Breast epithelium (tissue), 4 donors: ENCODE results near the gene THSD4. TPM values are rescaled to one million over a fixed set of nuclear protein-coding genes. Genes with fewer than 3 reads are reported as not detected.

ENCODE experiments used
- DNase-seq, 2 donors: peaks; one replicate each; pipeline ENCODE4 v3.0.0-alpha.2; 2019; ENCODE audit warnings: low spot score in 2 of 2
- H3K27ac ChIP-seq, 2 donors: fragments of 200-600 bp; sonication (generic) in 1 of 2; one replicate each; pipeline ENCODE4 v1.5.1; 2016 to 2019; ENCODE audit warnings: mild to moderate bottlenecking in 1 of 2
- H3K27me3 ChIP-seq, 2 donors: fragments of 200-600 bp; sonication (generic) in 1 of 2; one replicate each; pipeline versions ENCODE4 v1.5.1 to v1.6.0; 2017 to 2019; ENCODE audit warnings: control low read depth in 1 of 2, mild to moderate bottlenecking in 1 of 2
- H3K36me3 ChIP-seq: fragments of 200-600 bp; one replicate; pipeline ENCODE4 v1.5.1; 2019
- H3K4me1 ChIP-seq, 2 donors: fragments of 200-600 bp; sonication (generic); one replicate each; pipeline ENCODE4 v1.5.1; 2016 to 2019; ENCODE audit warnings: control low read depth in 1 of 2
- H3K4me3 ChIP-seq, 3 donors: fragments of 200-600 bp; sonication (generic); 1 replicate in 2 of 3; 2 replicates in 1 of 3; pipeline ENCODE4 v1.5.1; 2016 to 2019; ENCODE audit warnings: mild to moderate bottlenecking in 3 of 3, moderate library complexity in 2 of 3
- H3K9me3 ChIP-seq, 2 donors: fragments of 200-600 bp; sonication (generic) in 1 of 2; one replicate each; pipeline ENCODE4 v1.5.1; 2016 to 2019; ENCODE audit warnings: control low read depth in 1 of 2
- POLR2A ChIP-seq: fragments of 450-650 bp; IDR thresholded peaks from one replicate; pipeline ENCODE4 v1.6.1; 2016; ENCODE audit warnings: antibody characterized with exemption, mild to moderate bottlenecking, moderate library complexity
- POLR2AphosphoS5 ChIP-seq, 3 donors: sonication (generic); formaldehyde crosslinking; IDR thresholded peaks; one replicate each; pipeline ENCODE4 v1.6.1; 2017; ENCODE audit warnings: antibody characterized with exemption in 3 of 3
- intact Hi-C: fragments of 100-400 bp; cut with DNase I; formaldehyde crosslinking; loops from one replicate; pipeline ENCODE4 v1.15.1; 2023; ENCODE audit warnings: low total_unique reads
- total RNA-seq, 3 donors: library from RNA; depleted of rRNA; stranded (reverse); fragments of >200 nt; gene quantifications; one replicate each; pipeline ENCODE4 v1.1.0, GENCODE V29; 2016
- TF ChIP-seq, protein P1 (sequence below), 3 donors: fragments of 450-650 bp; IDR thresholded peaks; one replicate each; pipeline ENCODE4 v1.5.1; 2016 to 2017; ENCODE audit warnings: antibody characterized with exemption in 3 of 3, mild to moderate bottlenecking in 3 of 3, moderate library complexity in 3 of 3

THSD4 gene
- total RNA-seq, 3 donors from 2014 or later, result 0.64 to 58.7 (median 41.3) TPM

DNA sequence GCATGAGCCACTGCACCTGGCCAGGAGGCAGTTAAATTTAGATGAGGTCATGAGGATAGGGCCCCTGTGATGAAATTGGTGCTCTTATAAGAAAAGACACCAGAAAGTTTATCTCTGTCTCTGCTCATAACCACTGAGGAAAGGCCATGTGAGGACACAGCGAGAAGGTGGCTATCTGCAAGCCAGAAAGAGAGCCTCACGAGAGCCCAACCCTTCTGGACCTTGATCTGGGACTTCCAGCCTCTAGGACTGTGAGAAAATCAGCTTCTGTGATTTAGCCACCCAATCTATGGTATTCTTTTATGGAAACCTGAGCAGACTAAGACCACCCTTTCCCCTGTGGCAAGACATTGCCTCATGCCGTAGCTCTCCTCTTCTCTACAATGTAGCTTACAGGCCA is 337.6 kb downstream of the THSD4 start:
- Histone ChIP-seq H3K9me3 (no peaks in the 10 kb centered on the region), H3K4me1 (peaks cover 4 to 9% of the 10 kb centered on the region in 2 donors), H3K27ac (no peak overlapping the region), H3K36me3 (no peaks in the 10 kb centered on the region), H3K27me3 (no peaks in the 10 kb centered on the region), H3K4me3 (no peak overlapping the region)
- intact Hi-C loops, result no loop called here
- TF ChIP-seq POLR2AphosphoS5 (IDR thresholded peaks at IDR 0.05) (no peak), POLR2A (no peak)
- TF ChIP-seq, protein P1, sequence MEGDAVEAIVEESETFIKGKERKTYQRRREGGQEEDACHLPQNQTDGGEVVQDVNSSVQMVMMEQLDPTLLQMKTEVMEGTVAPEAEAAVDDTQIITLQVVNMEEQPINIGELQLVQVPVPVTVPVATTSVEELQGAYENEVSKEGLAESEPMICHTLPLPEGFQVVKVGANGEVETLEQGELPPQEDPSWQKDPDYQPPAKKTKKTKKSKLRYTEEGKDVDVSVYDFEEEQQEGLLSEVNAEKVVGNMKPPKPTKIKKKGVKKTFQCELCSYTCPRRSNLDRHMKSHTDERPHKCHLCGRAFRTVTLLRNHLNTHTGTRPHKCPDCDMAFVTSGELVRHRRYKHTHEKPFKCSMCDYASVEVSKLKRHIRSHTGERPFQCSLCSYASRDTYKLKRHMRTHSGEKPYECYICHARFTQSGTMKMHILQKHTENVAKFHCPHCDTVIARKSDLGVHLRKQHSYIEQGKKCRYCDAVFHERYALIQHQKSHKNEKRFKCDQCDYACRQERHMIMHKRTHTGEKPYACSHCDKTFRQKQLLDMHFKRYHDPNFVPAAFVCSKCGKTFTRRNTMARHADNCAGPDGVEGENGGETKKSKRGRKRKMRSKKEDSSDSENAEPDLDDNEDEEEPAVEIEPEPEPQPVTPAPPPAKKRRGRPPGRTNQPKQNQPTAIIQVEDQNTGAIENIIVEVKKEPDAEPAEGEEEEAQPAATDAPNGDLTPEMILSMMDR (IDR thresholded peaks at IDR 0.05), result no peak
- DNase-seq, result no peak

DNA sequence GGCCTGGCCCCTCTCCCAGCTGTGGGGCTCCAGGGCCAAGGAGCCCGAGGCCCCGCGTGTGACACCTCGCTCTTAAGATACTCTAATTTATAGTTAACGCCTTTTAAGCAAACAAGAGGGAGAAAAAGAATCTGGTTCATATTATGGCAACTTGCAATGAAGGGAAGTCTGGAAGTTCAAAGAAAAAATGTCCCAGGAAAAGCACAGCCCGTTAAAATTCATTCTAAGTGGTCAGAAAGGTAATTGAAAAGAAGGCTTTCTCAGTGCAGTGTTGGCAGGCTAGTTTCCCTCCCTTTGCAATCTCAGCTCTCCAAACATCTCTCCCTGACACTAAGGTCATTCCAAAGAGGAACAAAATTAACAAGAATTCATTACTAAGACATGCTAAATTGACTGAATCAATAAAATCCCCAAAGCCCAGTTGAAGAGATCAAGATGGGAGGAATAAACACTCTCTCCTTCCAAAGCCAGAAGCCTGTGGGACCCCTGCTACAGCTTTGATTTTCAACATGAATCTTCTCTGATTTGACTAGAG is 339.3 kb downstream of the THSD4 start:
- Histone ChIP-seq H3K9me3 (no peaks in the 10 kb centered on the region), H3K4me3 (no peak overlapping the region), H3K36me3 (no peaks in the 10 kb centered on the region), H3K4me1 (peaks cover 4 to 9% of the 10 kb centered on the region in 2 donors), H3K27ac (peak overlapping the region; percentile 16 to 50), H3K27me3 (no peaks in the 10 kb centered on the region)
- intact Hi-C loops, result no loop called here
- DNase-seq, result no peak
- TF ChIP-seq POLR2A, result no peak
- TF ChIP-seq POLR2AphosphoS5 (IDR thresholded peaks at IDR 0.05), result no peak
- TF ChIP-seq, protein P1 (IDR thresholded peaks at IDR 0.05), result no peak

DNA sequence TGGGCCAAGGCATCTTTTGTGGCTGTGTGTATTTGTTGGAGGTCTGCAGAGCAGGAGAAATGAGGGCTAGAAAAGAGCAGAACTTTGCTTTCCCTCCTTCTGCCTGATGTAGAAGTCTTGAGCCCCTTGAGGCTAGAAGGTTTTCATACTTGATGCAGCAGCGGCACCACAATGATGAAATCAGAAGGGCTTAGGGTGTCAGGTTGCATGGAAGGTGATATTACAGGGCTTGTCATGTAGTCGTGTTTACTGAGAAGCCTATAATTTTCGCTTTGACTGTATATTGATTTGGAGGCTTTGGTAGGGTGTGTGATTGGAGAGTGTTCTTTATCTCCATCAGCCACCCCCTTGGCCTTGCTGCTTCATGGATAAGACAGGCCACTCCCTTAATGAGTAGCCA is 339.8 kb downstream of the THSD4 start:
- Histone ChIP-seq H3K27ac (no peak overlapping the region), H3K9me3 (no peaks in the 10 kb centered on the region), H3K4me3 (no peak overlapping the region), H3K27me3 (no peaks in the 10 kb centered on the region), H3K4me1 (peaks cover 4 to 9% of the 10 kb centered on the region in 2 donors), H3K36me3 (no peaks in the 10 kb centered on the region)
- TF ChIP-seq POLR2A, result no peak
- no peak for DNase-seq
- intact Hi-C loops, result no loop called here

DNA sequence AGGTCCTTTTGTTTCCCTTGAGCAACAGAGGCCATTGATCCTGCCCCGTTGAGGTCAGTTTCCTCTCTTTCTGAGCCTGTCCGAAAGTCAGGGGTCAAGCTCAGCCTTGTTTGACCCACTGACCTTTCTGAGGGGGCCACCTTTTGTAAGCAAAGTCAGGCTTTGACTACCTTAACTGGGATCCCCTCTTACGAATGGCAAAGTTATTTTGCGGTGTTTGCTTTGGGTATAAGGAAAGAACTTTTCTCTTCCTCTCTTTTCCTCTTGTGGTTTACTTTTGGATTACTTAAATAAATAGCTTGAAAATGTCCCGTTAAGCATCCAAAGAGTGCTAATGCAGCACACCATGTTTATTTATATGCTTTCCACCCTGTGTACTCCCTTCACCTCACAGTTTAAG is 340.6 kb downstream of the THSD4 start:
- no peaks in the 10 kb centered on the region for H3K9me3 ChIP-seq
- intact Hi-C loops, result no loop called here
- no peak overlapping the region for H3K4me3 ChIP-seq
- H3K27ac ChIP-seq, result no peak overlapping the region
- no peak for DNase-seq
- H3K4me1 ChIP-seq, result peaks cover 4 to 9% of the 10 kb centered on the region in 2 donors
- no peak for TF ChIP-seq POLR2AphosphoS5 (IDR thresholded peaks at IDR 0.05)
- TF ChIP-seq, protein P1 (IDR thresholded peaks at IDR 0.05), result no peak
- TF ChIP-seq POLR2A, result no peak
- no peaks in the 10 kb centered on the region for H3K27me3 ChIP-seq
- H3K36me3 ChIP-seq, result no peaks in the 10 kb centered on the region

DNA sequence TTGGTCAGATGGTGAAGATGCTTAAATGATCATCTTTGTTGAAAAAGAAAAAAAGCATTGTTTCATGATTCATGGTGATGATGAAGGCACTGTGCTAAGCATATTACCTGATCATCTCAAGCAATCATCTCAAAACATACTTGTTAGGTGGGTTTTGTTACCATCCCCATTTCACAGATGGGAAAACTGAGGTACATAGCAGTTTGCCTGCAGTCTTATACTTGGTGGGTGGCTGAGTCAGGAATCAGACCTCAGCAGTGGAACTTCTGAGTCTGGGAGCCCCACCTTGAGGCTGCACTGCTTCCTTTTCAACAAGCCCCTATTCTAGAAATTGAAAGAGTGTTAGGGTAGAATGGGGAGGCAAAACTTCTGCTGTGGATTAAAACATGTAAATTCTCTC is 341.1 kb downstream of the THSD4 start:
- TF ChIP-seq, protein P1 (IDR thresholded peaks at IDR 0.05), result no peak
- no peak for TF ChIP-seq POLR2AphosphoS5 (IDR thresholded peaks at IDR 0.05)
- no peak for TF ChIP-seq POLR2A
- Histone ChIP-seq H3K27me3 (no peaks in the 10 kb centered on the region), H3K27ac (no peak overlapping the region), H3K36me3 (no peaks in the 10 kb centered on the region), H3K4me1 (peaks cover 4 to 9% of the 10 kb centered on the region in 2 donors), H3K9me3 (no peaks in the 10 kb centered on the region), H3K4me3 (no peak overlapping the region)
- intact Hi-C loops, result no loop called here
- no peak for DNase-seq

DNA sequence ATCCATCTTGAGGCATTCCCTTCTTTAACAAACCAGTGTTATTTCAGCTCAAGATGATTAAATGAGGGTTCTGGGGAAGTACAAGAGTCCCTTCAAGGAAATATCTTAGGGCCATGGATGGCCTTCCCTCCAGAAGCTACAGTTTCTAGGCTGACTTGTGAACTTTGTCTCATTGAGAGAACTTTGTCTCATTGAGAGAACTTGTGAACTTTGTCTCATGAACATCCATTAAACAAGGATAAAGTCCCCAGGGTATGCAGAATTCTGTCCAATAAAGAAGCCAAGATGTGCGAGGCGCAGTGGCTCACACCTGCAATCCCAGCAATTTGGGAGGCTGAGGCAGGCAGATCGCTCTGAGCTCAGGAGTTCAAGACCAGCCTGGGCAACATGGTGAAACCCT is 341.5 kb downstream of the THSD4 start:
- no peak for DNase-seq
- H3K27ac ChIP-seq, result no peak overlapping the region
- H3K36me3 ChIP-seq, result no peaks in the 10 kb centered on the region
- TF ChIP-seq POLR2A (no peak), POLR2AphosphoS5 (IDR thresholded peaks at IDR 0.05) (no peak)
- TF ChIP-seq, protein P1 (IDR thresholded peaks at IDR 0.05), result no peak
- H3K4me3 ChIP-seq, result no peak overlapping the region
- no peaks in the 10 kb centered on the region for H3K27me3 ChIP-seq
- H3K9me3 ChIP-seq, result no peaks in the 10 kb centered on the region
- H3K4me1 ChIP-seq, result peaks cover 4 to 9% of the 10 kb centered on the region in 2 donors
- intact Hi-C loops, result no loop called here
